Inferior parietal cortex (tissue), 1 donor: ENCODE results near the gene PDE4D.
"Not testable (repeated sequence)": the region's sequence is repeated elsewhere in the genome, so short reads cannot be mapped to it uniquely, and the experiment has no call there.

Source experiments
- DNase-seq: peaks from one replicate; pipeline ENCODE4 v3.0.0-alpha.2; 2016; ENCODE audit errors: extremely low spot score

PDE4D gene

DNA sequence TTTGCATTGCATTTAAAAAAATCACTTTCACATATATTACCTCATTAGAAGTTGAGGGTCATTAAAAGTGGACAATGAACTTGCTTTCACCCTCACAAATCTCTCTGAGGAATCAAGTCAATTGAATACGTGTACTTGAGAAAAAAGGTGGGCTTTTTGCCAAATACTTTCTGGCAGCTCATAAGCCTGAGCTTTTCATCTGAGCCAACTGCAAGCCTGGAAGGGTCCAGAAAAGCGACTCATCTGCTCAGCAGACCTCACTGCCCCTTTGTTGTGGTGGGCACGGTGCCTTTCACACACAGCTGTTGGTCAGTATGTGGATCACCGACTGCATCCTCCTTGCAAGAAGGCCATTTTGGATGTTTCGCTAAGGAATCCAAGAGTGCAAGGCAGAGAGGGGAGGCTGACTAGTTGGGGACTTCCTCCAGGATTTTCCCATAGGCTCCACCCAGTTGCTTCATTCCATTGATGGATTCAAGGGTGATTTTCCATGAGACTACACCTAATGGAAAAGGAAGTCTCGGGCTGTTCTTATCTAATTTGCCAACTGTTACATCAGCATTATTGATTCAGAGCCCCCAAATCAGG, 564.7 kb downstream of the PDE4D start:
- no peak for DNase-seq

DNA sequence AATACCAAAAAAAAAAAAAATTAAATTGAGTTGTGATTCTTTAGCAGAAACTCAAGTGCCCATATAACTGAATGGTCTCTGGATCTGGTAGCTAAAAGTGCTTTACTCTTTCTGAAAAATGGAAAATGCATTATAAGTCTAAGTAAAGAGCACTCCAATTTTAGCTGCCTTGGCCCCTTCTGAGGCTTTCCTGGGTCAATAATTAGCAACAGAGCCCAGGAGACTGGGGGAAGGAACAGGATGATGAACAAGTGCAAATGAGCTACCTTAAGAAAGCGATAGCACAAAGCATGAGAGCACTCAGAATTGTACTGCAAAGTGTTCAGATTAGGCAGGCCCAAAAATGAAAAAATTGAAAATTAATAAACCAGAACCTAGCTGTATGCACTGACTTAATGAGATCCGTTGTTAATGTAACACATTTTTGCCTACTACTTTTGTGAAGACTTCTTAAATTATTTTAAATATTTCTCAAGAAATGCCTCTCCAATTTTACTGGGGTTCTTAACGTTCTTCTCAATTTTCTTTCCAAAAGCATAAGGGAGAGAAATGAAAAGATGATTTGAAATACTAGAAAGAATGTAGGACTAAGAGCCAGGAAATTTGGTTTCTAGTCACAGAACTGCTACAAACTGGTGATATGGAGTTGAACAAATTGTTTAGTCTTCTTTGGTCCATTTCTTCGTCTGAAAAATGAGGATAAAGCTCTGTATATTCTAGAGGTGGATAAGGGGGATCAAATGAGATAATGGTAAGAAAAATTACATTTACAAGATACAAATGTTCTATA, 566.1 kb downstream of the PDE4D start:
- DNase-seq: no peak

DNA sequence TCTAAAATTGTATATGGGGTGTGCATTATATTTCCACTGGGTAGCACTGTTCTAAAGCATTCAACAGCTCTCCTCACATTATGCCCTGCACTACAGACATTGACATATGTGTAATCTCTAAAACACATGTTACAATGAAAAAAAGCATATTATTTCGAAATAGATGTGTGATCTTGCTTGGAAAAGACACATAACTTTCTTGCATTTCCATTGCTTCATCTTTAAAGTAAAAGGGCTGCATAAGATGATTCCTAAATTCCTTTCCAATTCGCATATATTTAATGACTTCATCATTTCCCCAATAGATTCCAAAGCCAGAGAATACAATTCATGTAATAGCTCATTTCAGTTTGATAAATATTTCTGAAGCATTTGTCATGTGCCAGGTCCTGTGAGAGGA, 566.9 kb downstream of the PDE4D start:
- DNase-seq: no peak

DNA sequence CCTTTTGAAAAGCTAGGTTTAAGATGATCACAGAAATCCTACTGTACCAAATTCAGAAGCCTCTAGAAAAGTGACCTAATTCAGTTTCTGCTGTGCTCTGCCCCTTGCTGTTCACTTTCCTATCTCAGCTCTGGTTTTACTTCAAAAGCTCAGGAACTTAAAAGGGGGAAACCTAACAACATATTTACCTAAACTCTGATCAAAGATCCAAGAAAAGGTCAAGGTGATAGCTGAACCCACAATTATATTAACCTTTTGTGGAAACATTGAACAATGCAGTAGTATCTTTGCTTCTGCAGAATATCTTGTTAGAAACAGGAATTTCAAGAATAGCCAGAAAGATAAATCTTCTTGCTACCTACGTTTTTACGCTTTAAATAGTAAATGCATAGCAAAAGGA, 568.5 kb downstream of the PDE4D start:
- no peak for DNase-seq

DNA sequence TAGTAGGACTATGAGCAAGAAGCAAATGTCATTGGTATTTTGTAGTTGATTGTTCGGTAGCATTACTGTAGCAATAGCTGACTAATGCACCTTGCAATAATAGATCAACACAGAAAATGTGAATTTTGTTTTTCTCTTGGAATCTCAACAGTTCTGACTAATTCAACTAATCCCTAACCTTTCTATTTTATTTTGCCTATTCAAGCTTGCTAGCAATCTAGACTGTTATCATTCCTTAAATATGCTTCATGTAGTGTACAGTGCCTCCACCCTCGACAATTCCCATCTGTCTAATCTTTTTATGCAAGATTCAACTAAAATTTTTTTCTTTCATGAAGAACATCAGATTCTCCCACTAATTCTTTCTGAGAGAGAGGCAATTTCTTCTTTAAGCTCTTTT, 570.6 kb downstream of the PDE4D start:
- no peak for DNase-seq

DNA sequence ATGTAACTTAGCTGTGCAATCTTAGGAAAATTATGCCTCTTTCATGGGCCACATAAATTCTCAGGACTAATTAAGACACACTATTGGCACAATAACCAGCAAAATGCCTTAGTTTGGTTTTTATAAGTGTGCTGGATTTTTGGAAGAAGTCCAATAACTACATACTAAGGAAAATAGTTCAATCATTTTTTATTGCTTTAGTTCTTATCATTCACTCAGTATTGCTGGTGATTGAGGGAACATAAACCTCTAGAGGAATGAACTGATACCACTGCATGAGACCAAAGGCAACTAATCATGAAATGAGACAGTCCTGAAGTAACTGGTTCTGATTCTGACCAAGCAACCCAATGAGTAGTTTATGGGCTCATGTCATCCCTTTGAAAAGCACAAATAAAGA, 571.5 kb downstream of the PDE4D start:
- no peak for DNase-seq

DNA sequence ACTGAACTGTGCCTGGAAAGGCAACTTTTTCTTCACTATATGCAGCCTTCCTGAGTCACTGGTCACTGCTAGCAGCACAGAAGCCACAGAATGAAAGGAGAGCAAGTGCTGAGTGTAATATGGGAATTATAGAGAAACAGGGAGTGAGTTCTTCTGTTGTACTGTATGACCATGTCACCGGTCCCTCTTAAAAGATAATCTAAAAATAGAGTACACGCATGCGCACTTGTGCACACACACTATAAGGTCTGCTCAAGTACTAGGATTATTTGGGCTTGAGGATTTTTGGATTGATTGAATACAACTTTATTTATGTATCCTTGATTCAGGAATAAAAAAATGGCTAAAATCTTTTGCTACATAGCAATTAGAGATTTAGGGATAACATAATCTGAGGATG, 571.9 kb downstream of the PDE4D start:
- no peak for DNase-seq

DNA sequence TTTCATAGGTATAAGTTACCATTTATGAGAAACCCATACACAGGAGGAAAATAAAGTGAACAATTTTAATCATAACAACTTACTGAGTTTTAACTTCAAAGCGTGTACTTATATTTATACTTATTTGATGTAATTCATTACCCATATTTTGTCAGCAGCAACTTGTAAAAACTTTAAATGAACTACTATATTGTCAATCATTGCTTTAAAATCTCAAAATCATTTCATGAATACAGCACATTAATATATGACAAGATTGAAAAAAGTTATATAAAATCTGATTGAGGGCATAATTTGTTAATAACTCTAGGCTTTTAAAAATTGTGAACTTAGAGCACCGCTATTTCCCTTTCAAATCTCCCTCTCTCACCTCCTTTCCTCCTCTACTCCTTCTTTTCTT, 573.1 kb downstream of the PDE4D start:
- no peak for DNase-seq

DNA sequence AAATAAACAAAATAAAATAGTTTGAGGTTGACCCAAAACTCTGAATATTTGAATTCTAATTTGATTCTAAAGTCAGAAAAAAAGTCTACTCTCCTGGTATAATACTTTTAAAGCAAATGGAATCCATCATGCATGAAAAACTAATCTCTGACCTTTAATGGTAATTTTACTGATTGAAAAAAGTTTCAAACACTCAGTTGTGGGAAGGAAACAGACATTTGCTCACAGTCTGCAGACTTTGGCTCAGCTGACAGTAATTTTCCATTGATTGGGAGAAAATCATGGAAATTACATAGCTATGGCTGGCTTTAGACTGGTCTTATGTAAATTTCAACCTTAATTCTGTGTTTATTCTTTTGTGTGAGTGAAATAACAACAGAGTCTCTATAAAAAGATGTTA, 574.3 kb downstream of the PDE4D start:
- DNase-seq: no peak

DNA sequence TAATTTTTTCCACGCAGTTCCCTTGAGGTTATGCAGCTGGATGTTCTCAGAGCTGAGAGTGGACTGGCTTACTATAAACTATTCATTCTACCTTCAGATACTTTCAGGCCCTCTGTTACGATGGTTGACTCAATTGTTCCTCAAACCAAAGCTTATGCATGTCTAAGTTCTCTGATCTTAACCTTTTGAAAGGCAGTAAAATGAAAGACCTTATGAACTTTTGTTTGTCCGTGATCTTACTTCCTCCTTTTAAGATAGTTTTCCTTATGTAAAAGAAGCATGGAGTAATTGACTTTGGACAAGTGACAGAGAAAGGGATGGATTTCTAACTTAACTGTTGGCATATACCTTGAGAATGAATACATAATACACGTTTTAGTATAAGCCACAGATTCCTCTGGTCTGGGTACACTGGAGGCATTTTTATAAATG, 575.7 kb downstream of the PDE4D start:
- DNase-seq: no peak

DNA sequence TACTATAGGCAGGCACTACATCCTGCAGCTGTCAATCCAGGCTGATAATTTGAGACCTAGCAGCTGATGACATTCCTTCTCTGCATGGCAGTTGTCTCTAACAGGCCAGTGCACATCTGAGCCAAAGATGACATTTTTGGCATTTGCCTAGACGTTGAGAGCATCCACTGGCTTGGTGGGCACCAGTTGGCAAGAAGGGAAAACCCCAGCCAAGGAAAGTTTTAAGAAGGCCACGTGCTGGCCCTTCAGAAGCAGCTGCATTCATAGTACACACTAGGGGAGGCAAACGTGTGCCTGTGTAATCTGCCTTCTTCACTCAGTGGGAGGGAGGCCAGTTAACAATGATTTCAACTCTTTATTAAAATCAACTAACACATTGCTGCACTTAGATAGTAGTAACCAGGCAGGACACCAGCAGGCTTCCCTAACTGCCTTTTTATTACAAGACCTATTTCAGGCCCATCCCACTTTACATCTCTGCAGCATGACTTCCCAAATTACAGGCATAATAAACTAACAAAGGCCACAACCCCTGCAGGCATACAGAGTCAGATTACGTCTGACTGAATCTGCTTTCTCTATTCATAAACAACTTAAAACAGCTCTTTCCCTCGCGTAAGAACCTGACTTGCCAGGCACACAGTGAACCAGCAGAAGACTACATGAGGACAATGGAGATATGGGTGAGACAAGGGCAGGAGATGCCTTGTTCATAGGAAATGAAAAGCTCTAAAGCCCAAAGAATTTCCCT, 576.3 kb downstream of the PDE4D start:
- no peak for DNase-seq

DNA sequence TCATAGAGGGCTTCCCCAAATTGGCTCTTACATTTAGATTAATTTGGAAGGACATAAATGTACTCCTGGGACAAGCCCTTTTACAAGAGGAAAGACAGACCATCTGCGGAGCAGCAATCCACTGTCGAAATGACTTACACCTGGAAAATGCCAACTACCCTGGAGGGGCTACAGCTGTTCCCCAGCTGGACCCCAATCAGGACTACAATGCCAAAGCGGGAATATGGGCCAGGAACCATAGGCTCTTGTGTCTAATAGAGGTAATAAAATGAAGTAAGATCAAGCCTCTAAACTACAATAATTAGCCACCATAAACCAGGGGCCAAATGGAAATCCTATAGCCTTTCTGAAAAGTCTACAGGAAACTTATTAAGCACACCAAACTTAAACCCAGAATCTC, 581.3 kb downstream of the PDE4D start:
- DNase-seq: no peak

DNA sequence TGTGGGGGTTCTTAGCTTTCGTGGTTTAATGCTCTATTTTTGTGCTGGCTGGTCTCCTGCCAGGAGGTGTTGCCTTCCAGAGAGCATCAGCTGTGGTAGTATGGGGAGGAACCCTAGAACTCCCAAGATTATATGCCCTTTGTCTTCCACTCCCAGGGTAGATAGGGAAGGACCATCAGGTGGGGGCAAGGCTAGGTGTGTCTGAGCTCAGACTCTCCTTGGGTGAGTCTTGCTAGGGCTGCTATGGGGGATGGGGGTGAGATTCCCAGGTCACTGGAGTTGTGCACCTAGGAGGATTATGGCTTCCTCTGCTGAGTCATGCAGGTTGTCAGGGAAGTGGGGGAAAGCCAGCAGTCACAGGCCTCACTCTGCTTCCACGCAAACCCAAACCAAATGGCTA, 584.8 kb downstream of the PDE4D start:
- DNase-seq: not testable (repeated sequence)

DNA sequence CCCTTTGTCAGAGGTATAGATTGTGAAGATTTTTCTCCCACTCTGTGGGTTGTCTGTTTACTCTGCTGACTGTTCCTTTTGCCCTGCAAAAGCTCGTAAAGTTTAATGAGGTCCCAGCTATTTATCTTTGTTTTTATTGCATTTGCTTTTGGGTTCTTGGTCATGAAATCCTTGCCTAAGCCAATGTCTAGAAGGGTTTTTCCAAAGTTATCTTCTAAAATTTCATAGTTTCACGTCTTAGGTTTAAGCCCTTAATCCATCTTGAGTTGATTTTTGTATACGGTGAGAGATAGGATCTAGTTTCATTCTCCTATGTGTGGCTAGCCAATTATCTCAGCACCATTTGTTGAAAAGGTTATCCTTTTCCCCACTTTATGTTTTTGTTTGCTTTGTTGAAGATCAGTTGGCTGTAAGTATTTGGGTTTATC, 590.2 kb downstream of the PDE4D start:
- not testable (repeated sequence) for DNase-seq

DNA sequence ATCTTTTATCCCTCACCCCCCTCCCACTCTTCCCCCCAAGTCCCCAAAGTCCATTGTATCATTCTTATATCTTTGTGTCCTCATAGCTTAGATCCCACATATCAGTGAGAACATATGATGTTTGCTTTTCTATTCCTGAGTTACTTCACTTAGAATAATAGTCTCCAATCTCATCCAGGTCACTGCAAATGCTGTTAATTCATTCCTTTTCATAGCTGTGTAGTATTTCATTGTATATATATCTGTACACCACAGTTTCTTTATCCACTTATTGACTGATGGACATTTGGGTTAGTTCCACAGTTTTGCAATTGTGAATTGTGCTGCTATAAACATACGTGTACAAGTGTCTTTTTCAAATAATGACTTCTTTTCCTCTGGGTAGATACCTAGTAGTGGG, 591.0 kb downstream of the PDE4D start:
- not testable (repeated sequence) for DNase-seq

DNA sequence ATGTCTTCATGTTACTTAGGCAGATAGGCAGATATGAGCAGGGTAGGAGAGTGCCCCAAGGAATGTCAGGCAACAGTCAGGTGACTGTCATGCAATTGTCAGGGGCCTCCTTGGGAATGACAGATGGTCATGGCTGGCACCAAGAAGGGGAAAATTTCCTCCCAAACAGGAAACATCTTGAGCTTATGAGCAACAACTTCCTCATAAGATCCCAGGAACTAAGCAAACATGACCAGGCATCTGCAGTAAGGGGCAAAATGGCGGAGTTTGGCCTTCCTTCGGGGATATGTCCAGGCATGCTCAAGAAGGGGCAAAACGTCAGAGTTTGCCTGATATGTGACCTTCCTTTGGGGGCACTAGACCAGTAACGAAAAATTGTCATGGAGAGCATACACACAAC, 591.8 kb downstream of the PDE4D start:
- no peak for DNase-seq

DNA sequence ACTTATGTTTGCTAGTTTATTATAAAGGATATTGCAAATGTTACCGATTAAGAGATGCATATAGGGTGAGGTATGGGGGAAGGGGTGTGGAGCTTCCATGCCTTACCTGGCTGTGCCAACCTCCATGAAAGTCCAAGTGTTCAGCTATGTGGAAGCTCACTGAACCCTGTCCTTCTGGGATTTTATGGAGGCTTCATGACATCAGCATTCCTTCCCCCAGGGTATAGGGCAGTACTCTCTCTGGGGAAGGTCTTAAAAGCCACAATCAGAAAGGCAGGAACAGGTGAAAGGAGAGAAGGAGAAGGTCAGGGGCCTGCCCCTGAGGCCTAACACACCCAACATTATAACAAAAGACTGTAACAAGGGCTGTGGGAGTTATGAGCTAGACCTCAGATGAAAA, 592.6 kb downstream of the PDE4D start:
- DNase-seq: no peak

DNA sequence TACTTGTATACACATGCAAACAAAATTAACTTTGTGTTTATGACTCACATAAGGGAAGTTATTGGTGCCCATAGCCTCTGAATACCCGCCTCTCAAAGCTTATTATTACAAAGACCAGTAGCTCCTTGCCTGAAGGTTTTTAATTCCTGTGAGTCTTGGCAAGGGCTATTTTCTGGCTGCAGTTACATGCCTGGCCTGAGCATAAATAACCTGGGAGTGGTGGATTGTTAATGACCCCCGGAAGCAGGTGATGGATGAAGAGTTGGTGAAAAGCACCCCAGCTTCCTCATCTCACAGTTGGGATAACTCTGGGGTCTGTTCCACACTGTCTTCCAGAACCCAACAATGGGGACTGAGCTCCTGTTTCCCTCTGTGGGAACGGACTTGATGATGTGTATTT, 594.5 kb downstream of the PDE4D start:
- DNase-seq: no peak

DNA sequence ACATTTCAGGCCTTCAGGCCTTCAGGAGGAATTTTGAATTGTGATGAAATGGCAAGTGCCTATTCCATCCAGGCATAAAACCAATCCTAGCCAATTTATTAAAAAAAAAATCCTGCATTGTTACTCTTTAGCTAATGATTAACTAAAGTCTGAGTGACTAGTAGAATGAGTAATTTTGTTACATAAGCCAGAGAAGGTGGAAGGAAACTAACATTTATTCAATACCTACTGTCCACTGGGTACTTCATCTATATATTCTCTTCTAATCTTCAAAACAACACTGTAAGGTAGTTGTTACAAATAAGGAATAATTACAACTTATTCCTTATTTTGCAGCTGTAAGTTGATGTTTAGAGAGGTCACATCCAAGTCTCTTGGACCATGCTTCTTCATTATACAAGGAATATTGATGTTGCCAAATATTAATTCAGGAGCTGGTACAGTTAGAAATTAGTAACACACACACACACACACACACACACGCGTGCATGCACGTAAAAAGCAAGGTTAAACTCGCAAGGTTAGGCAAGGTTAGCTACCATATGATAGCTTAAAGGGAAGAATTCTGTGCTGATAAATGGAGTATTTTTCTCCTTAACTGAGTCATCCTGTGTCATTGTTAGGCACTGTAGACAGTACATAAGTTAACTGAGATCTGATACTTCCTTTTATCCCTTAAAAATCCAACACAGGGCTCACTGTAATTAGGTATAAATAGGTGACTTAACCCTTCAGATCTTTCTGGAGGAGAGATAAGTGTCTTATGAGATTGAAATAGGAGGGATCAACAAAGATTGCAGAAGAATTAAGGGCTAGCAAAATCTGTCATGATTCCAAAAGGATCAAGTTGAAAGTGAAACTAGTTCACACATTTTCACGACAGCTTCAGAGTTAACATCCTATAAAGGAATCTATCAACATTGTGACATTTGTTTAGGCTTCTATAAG, 596.9 kb downstream of the PDE4D start:
- no peak for DNase-seq

DNA sequence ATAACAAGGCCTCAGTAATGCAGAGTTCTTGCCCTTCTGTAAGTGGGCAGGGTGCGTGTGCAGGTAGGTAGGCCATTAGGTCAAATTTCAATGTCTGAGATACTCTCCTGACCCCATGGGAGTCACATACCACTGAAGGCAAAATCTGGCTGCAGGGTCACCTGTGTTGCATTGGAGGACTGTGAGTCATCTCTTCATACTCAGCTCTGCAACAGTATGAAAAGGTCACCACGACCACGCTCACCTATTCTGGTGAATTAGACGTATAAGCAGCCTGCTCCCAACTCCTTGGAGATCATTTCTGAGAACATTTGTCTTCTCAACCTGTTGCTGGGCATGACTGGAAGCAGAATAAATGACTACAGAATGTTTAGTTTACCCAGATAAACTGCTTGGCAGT, 599.8 kb downstream of the PDE4D start:
- no peak for DNase-seq

DNA sequence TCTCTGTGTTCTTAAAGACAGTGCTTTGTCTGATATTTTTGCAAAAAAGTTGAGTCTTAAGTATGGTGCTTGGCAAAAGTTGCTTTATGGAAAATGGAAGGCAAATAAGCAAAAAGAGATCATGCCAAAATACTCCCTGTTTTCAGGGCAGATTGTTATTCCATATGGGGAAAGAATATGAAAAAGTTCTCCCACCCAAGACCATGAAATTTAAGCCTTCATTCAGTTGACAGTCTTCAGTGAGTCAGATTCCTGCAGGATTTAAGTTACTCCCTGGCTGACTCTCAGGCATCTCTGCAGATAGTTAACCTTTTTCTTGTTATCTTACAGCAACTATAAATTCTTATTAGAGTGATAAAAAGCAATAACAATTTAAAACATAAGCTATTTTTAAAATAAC, 601.6 kb downstream of the PDE4D start:
- no peak for DNase-seq

DNA sequence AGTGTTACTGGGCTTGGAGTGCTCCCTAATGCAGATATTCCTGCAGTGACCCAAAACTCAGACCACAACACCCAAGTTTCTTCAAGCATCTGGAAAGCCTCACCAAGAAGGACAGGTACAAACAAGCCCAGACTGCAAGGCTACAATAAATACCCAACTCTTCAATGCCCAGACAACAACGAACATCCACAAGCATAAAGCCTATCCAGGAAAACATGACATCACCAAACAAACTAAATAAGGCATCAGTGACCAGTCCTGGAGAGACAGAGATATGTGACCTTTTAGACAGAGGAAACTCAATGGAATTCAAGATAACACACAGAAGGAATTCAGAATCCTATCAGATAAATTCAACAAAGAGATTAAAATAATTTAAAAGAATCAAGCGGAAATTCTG, 605.6 kb downstream of the PDE4D start:
- DNase-seq: no peak
